Upper lobe of right lung (tissue), 1 donor: ENCODE data around the gene ME3. TPM values are rescaled to one million over a fixed set of nuclear protein-coding genes. Genes with fewer than 3 reads are reported as not detected.

Source experiments
- ATAC-seq: fragments of 200-7000 bp; cut with Tn5 transposase; one replicate; pipeline ENCODE4 v1.9.1; 2020; ENCODE audit warnings: mild to moderate bottlenecking, moderate library complexity
- DNase-seq: peaks from one replicate; pipeline ENCODE4 v3.0.0-alpha.2; 2020
- H3K27ac ChIP-seq: fragments of 200-600 bp; one replicate; pipeline ENCODE4 v1.8.0; 2022
- H3K27me3 ChIP-seq: fragments of 200-600 bp; one replicate; pipeline ENCODE4 v1.8.0; 2022; ENCODE audit warnings: mild to moderate bottlenecking
- H3K36me3 ChIP-seq: fragments of 200-600 bp; one replicate; pipeline ENCODE4 v1.8.0; 2022
- H3K4me1 ChIP-seq: fragments of 200-600 bp; one replicate; pipeline ENCODE4 v1.8.0; 2022
- H3K4me3 ChIP-seq: fragments of 200-600 bp; one replicate; pipeline ENCODE4 v1.8.0; 2022; ENCODE audit warnings: mild to moderate bottlenecking
- H3K9me3 ChIP-seq: fragments of 200-600 bp; one replicate; pipeline ENCODE4 v1.8.0; 2022
- intact Hi-C: fragments of 100-400 bp; cut with DNase I; formaldehyde crosslinking; loops from one replicate; pipeline ENCODE4 v1.11.0; 2022
- total RNA-seq: library from RNA; stranded (reverse); fragmentation: NEBNext Ultra II Directional; extraction: Animal tissue kit (Norgen Biotek cat#: 25700); gene quantifications from one replicate; pipeline ENCODE4 v1.2.1, GENCODE V29; 2021
- TF ChIP-seq, protein P1 (sequence below): fragments of 200-600 bp; IDR thresholded peaks from one replicate; pipeline ENCODE4 v1.8.0; 2022; ENCODE audit warnings: antibody characterized with exemption
- donor health status: DM: no; HTN: yes; CAD: no; lungs with severe emphysema.

The ME3 gene
- total RNA-seq, 1 donor from 2014 or later: 24.7 TPM

DNA sequence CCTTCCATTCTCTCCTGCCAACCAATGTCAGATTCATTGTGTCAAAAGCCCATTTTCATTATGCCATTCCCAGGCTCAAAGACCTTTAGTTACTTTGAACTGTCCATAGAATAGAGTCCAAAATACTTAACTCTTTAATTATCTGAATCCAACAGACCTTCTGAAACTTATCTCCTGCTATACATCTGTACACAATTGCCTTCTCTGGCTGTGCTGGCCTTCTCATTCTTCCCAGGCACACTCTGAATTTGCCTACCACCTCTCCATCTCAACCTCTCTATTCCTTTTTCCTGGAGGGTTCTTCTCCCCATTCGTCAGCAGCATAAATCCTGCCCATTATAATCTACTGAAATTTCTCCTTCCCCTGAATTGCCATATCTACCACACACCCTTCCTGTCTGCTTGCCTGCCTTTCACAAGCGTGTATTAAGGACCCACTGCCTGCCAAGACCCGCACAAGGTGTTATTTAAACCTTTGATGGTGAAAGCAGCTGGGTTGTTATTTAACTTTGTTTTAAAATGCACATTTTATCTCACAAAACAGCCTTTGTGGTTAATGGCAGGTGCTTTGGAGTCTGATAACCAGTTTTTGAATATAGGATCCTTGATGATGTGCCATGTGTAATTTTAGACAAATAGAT is 171.8 kb downstream of the ME3 start:
- H3K9me3 ChIP-seq: no peaks in the 10 kb centered on the region
- H3K27me3 ChIP-seq: no peaks in the 10 kb centered on the region
- no peak overlapping the region for H3K27ac ChIP-seq
- DNase-seq (no peak), ATAC-seq (no peak)
- no peak overlapping the region for H3K4me3 ChIP-seq
- H3K4me1 ChIP-seq: no peaks in the 10 kb centered on the region
- intact Hi-C loops: no loop called here
- TF ChIP-seq, protein P1, sequence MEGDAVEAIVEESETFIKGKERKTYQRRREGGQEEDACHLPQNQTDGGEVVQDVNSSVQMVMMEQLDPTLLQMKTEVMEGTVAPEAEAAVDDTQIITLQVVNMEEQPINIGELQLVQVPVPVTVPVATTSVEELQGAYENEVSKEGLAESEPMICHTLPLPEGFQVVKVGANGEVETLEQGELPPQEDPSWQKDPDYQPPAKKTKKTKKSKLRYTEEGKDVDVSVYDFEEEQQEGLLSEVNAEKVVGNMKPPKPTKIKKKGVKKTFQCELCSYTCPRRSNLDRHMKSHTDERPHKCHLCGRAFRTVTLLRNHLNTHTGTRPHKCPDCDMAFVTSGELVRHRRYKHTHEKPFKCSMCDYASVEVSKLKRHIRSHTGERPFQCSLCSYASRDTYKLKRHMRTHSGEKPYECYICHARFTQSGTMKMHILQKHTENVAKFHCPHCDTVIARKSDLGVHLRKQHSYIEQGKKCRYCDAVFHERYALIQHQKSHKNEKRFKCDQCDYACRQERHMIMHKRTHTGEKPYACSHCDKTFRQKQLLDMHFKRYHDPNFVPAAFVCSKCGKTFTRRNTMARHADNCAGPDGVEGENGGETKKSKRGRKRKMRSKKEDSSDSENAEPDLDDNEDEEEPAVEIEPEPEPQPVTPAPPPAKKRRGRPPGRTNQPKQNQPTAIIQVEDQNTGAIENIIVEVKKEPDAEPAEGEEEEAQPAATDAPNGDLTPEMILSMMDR: no peak
- no peaks in the 10 kb centered on the region for H3K36me3 ChIP-seq

DNA sequence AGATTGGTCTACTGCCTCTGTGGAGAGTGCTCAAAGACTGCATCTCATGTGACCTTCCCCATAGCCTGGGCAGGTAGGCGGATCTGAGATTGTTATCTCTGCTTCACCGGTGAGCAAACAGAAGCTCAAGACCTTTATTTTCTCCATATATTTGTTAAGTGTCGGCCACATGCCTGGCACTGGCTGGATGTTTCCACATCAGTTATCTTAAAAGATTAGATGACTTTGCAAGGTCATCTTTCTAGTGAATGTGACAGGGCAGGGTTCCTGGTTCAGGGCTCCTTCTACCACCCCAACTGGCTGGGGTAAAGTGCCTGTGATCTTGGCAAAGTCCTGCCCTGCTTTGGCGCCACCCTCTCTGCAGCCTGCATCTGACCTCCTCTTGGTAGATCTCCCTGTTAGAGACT is 172.7 kb downstream of the ME3 start:
- H3K4me3 ChIP-seq: no peak overlapping the region
- H3K9me3 ChIP-seq: no peaks in the 10 kb centered on the region
- TF ChIP-seq, protein P1: no peak
- H3K4me1 ChIP-seq: no peaks in the 10 kb centered on the region
- no peak overlapping the region for H3K27ac ChIP-seq
- H3K36me3 ChIP-seq: no peaks in the 10 kb centered on the region
- no peaks in the 10 kb centered on the region for H3K27me3 ChIP-seq
- intact Hi-C loops: no loop called here
- ATAC-seq (no peak), DNase-seq (no peak)

DNA sequence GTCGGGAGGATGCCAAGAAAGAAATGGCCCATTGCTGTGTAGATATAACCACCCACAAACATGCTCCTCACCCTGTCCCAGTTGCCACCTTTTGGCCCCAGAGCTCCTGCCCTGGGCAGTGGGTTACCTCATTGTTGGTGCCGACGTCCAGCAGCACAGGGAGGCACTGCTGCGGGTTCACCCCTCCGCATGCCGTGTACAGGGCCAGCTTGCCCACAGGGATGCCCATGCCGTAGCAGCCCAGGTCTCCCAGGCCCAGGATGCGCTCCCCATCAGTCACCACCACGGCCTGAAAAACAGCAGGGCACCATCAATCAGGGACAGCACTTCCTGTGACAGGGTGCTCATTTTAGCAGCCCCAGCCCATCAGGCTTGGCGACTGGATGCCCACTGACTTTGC is 174.6 kb downstream of the ME3 start:
- no peaks in the 10 kb centered on the region for H3K9me3 ChIP-seq
- TF ChIP-seq, protein P1: no peak
- H3K4me1 ChIP-seq: no peaks in the 10 kb centered on the region
- H3K27me3 ChIP-seq: no peaks in the 10 kb centered on the region
- no peaks in the 10 kb centered on the region for H3K36me3 ChIP-seq
- H3K4me3 ChIP-seq: no peak overlapping the region
- no peak for ATAC-seq
- intact Hi-C loops: no loop called here
- H3K27ac ChIP-seq: no peak overlapping the region
- DNase-seq: no peak

DNA sequence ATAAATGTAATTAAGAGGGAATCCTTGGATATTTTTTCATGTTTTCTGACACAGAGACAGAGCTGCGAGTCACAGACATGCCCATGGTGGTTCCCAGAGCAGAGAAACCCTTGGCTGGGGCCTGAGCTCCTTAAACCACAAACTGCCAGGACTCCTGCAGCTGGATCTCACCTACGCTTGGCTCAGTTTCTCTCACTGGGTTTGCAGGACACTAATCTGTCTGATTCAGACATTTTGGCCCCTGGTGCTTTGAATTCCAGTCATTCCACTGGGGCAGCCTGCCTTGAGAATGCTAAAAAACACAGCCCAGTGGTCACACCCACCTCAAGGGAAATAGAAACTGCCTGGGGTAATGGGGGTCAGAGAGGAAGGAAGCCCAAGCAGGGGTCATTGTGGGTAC is 175.1 kb downstream of the ME3 start:
- no peaks in the 10 kb centered on the region for H3K4me1 ChIP-seq
- DNase-seq (no peak), ATAC-seq (no peak)
- no peak overlapping the region for H3K4me3 ChIP-seq
- intact Hi-C loops: no loop called here
- no peak overlapping the region for H3K27ac ChIP-seq
- no peaks in the 10 kb centered on the region for H3K36me3 ChIP-seq
- no peaks in the 10 kb centered on the region for H3K27me3 ChIP-seq
- H3K9me3 ChIP-seq: no peaks in the 10 kb centered on the region
- TF ChIP-seq, protein P1: no peak

DNA sequence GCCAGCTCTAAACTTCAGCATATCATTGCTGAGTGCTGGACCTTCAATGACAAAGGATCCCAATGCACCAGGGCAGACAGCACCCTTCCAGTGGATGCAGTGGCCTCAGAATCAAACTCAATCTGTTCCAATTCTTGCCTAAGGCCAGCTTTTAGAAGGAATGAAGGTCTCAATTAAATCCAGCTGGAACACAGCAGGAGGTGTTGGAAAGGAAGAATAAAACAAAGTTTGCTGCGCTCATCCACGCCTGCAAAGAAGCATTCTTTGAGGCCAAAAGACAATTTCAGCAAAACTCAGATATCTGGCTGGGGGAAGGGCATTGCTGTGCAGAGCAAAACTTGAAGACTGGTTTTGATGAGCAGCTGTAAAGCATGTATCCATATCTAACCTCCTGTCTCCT is 177.1 kb downstream of the ME3 start:
- no peak overlapping the region for H3K4me3 ChIP-seq
- no peak for DNase-seq
- intact Hi-C loops: no loop called here
- no peaks in the 10 kb centered on the region for H3K27me3 ChIP-seq
- no peak for ATAC-seq
- H3K36me3 ChIP-seq: no peaks in the 10 kb centered on the region
- H3K9me3 ChIP-seq: no peaks in the 10 kb centered on the region
- no peaks in the 10 kb centered on the region for H3K4me1 ChIP-seq
- TF ChIP-seq, protein P1: no peak
- H3K27ac ChIP-seq: no peak overlapping the region
